HepG2 (cell line): Measurements from ENCODE around the gene ETV2. TPM values are rescaled to one million over a fixed set of nuclear protein-coding genes. Genes with fewer than 3 reads are reported as not detected.
A peak's percentile ranks its signal among the peaks of the same experiment; 100 is the strongest.

ENCODE experiments used
- HOXA5 ChIP-seq: sonication (generic); formaldehyde crosslinking; IDR thresholded peaks from 2 replicates; pipeline ENCODE4 v1.4.0; 2020; ENCODE audit warnings: missing genetic modification reagents
- MIXL1 ChIP-seq: IDR thresholded peaks from 2 replicates; pipeline ENCODE4 v1.6.1; 2016
- PBX2 ChIP-seq: IDR thresholded peaks from 2 replicates; pipeline ENCODE4 v1.6.1; 2016; ENCODE audit warnings: control low read depth
- ZBTB44 ChIP-seq: sonication (generic); formaldehyde crosslinking; IDR thresholded peaks from 2 replicates; pipeline ENCODE4 v1.4.0; 2020; ENCODE audit warnings: missing genetic modification reagents
- ZNF260 ChIP-seq: sonication (generic); formaldehyde crosslinking; IDR thresholded peaks from 2 replicates; pipeline ENCODE4 v1.4.0; 2020; ENCODE audit warnings: missing genetic modification reagents, low read depth, mild to moderate bottlenecking, borderline replicate concordance
- ZNF484 ChIP-seq: sonication (generic); formaldehyde crosslinking; IDR thresholded peaks from 2 replicates; pipeline ENCODE4 v1.5.1; 2020; ENCODE audit warnings: mild to moderate bottlenecking, low read depth, missing genetic modification reagents, borderline replicate concordance
- ZNF646 ChIP-seq: sonication (generic); formaldehyde crosslinking; IDR thresholded peaks from 2 replicates; pipeline ENCODE4 v1.9.0; 2021; ENCODE audit warnings: mild to moderate bottlenecking, missing genetic modification reagents
- polyA plus RNA-seq, 8 experiments: library from polyadenylated mRNA; depleted of rRNA in 3 of 8; stranded (reverse) in 7 of 8; unstranded in 1 of 8; fragments of >200 nt; fragmentation: Illumina TruSeq in 4 of 8; extraction: Trizol in 4 of 8; gene quantifications; 2 replicates each; pipeline versions ENCODE4 v1.2.1 to v1.2.3, GENCODE V29; 2011 to 2016; ENCODE audit warnings: low read depth in 4 of 8, missing spikeins in 1 of 8, mixed read lengths in 1 of 8; ENCODE audit not compliant: insufficient read depth in 1 of 8
- total RNA-seq, 5 experiments: library from RNA; depleted of rRNA; stranded (reverse); fragments of >200 nt; fragmentation: Illumina TruSeq; extraction: Trizol; gene quantifications; 2 replicates each; pipeline ENCODE4 v1.2.3, GENCODE V29; 2016; ENCODE audit warnings: low read depth in 1 of 5
- TF ChIP-seq, protein P1 (sequence below): sonication (generic); formaldehyde crosslinking; IDR thresholded peaks from 2 replicates; pipeline ENCODE4 v1.5.0; 2020; ENCODE audit warnings: missing genetic modification reagents, mild to moderate bottlenecking, borderline replicate concordance
- TF ChIP-seq, protein P2 (sequence below): sonication (generic); formaldehyde crosslinking; IDR thresholded peaks from 2 replicates; pipeline ENCODE4 v1.4.0; 2020; ENCODE audit warnings: missing genetic modification reagents, borderline replicate concordance
- TF ChIP-seq, protein P3 (sequence below): sonication (generic); formaldehyde crosslinking; IDR thresholded peaks from 2 replicates; pipeline ENCODE4 v1.4.0; 2020; ENCODE audit warnings: missing genetic modification reagents, mild to moderate bottlenecking, borderline replicate concordance
- TF ChIP-seq, protein P4 (sequence below): sonication (generic); formaldehyde crosslinking; IDR thresholded peaks from 2 replicates; pipeline ENCODE4 v1.8.0; 2022; ENCODE audit warnings: mild to moderate bottlenecking, missing genetic modification reagents, moderate library complexity

The ETV2 gene
- total and polyA plus RNA-seq, 2 of the 13 experiments (the other 11 are each of a cell fraction or from before 2014, with no cell fraction given), result 0.07 to 0.20 TPM

GRCh38 chr19:35643255-35644205 lies 2.0 kb downstream of the ETV2 start (continued):
- TF ChIP-seq HOXA5 (CRISPR knock-in tag) (no peak; the same call in 1 of the 2 replicates), ZNF484 (CRISPR knock-in tag) (no peak), MIXL1 (CRISPR knock-in tag) (peak; percentile 17; the same call in 1 of the 2 replicates), ZNF646 (CRISPR knock-in tag) (no peak), PBX2 (CRISPR knock-in tag) (peak; percentile 71), ZNF260 (CRISPR knock-in tag) (no peak), ZBTB44 (CRISPR knock-in tag) (no peak)
- TF ChIP-seq, protein P1, sequence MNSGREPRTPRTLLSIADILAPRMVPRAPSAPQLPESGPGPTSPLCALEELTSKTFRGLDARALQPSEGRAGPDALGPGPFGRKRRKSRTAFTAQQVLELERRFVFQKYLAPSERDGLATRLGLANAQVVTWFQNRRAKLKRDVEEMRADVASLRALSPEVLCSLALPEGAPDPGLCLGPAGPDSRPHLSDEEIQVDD, result no peak
- TF ChIP-seq, protein P2, sequence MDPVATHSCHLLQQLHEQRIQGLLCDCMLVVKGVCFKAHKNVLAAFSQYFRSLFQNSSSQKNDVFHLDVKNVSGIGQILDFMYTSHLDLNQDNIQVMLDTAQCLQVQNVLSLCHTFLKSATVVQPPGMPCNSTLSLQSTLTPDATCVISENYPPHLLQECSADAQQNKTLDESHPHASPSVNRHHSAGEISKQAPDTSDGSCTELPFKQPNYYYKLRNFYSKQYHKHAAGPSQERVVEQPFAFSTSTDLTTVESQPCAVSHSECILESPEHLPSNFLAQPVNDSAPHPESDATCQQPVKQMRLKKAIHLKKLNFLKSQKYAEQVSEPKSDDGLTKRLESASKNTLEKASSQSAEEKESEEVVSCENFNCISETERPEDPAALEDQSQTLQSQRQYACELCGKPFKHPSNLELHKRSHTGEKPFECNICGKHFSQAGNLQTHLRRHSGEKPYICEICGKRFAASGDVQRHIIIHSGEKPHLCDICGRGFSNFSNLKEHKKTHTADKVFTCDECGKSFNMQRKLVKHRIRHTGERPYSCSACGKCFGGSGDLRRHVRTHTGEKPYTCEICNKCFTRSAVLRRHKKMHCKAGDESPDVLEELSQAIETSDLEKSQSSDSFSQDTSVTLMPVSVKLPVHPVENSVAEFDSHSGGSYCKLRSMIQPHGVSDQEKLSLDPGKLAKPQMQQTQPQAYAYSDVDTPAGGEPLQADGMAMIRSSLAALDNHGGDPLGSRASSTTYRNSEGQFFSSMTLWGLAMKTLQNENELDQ (CRISPR knock-in tag), result 0 out of 2 replicates have a peak, but pooled peaks have one; percentile 38
- TF ChIP-seq, protein P3, sequence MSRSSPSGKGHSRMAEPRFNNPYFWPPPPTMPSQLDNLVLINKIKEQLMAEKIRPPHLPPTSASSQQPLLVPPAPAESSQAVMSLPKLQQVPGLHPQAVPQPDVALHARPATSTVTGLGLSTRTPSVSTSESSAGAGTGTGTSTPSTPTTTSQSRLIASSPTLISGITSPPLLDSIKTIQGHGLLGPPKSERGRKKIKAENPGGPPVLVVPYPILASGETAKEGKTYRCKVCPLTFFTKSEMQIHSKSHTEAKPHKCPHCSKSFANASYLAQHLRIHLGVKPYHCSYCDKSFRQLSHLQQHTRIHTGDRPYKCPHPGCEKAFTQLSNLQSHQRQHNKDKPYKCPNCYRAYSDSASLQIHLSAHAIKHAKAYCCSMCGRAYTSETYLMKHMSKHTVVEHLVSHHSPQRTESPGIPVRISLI (CRISPR knock-in tag), result 0 out of 2 replicates have a peak, but pooled peaks have one; percentile 16
- TF ChIP-seq, protein P4, sequence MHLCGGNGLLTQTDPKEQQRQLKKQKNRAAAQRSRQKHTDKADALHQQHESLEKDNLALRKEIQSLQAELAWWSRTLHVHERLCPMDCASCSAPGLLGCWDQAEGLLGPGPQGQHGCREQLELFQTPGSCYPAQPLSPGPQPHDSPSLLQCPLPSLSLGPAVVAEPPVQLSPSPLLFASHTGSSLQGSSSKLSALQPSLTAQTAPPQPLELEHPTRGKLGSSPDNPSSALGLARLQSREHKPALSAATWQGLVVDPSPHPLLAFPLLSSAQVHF (CRISPR knock-in tag), result peak; percentile 94
